HAP-1 (cell line): Measurements from ENCODE around the gene HBE1.
"Not testable (repeated sequence)": the region's sequence is repeated elsewhere in the genome, so short reads cannot be mapped to it uniquely, and the experiment has no call there.

ENCODE experiments used
- DNase-seq, 2 experiments: peaks; one replicate each; pipeline ENCODE4 v3.0.0-alpha.2; 2016 to 2020; ENCODE audit warnings: low spot score in 2 of 2
- H3K27me3 ChIP-seq: fragments of 250-450 bp; sonication (Bioruptor Pico); 2 replicates; pipeline ENCODE4 v1.5.1; 2020; ENCODE audit warnings: low read depth, mild to moderate bottlenecking, moderate library complexity
- H3K36me3 ChIP-seq: fragments of 250-450 bp; sonication (Bioruptor Pico); replicated peaks from 2 replicates; pipeline ENCODE4 v1.5.1; 2020; ENCODE audit warnings: mild to moderate bottlenecking
- H3K4me1 ChIP-seq: fragments of 250-450 bp; sonication (Bioruptor Pico); 2 replicates; pipeline ENCODE4 v1.5.1; 2020; ENCODE audit warnings: mild to moderate bottlenecking
- H3K4me3 ChIP-seq: fragments of 250-450 bp; sonication (Bioruptor Pico); 2 replicates; pipeline ENCODE4 v1.5.1; 2020; ENCODE audit warnings: mild to moderate bottlenecking, moderate library complexity
- H3K9me3 ChIP-seq: fragments of 250-450 bp; sonication (Bioruptor Pico); 2 replicates; pipeline ENCODE4 v1.5.1; 2020; ENCODE audit warnings: mild to moderate bottlenecking, moderate library complexity
- in situ Hi-C: fragments of 300-500 bp; cut with MboI; formaldehyde crosslinking; loops from 3 replicates; pipeline ENCODE4 v1.14.3; 2020; ENCODE audit warnings: low sequenced_read_pairs, inconsistent platforms, mixed read lengths

The HBE1 gene

DNA sequence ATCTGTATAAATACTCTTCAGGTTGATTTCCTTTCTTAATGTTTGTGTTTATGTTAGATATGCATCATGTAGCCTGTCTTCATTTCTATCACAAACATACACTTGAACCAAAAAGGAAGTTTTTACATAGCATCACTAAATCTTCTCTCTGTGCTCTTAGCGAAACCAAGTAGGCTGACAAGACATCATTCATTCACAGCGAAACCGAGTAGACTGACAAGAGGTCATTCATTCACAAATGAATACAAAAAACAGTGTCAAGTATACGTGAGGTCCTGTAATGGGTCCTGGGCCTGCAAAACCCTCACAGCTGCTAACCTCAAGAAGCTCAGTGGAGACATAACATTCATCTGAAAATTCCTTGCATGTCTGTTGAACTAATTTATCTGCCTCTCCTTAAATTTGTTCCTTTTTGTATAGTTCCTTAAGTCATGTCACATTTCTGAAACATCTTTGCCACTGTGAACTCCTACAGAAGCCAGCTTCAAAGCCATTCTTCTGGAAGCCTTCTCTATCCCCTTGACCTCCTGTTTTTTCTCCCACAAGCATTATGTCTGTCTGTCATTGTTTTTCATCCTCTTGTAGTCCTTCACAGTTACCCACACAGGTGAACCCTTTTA, 9.8 kb upstream of the HBE1 start:
- Histone ChIP-seq H3K27me3 (no peaks in the 10 kb centered on the region), H3K4me3 (no peak overlapping the region), H3K36me3 (no peaks in the 10 kb centered on the region), H3K4me1 (no peaks in the 10 kb centered on the region), H3K9me3 (no peaks in the 10 kb centered on the region)
- no peak for DNase-seq
- in situ Hi-C loops: no loop called here

DNA sequence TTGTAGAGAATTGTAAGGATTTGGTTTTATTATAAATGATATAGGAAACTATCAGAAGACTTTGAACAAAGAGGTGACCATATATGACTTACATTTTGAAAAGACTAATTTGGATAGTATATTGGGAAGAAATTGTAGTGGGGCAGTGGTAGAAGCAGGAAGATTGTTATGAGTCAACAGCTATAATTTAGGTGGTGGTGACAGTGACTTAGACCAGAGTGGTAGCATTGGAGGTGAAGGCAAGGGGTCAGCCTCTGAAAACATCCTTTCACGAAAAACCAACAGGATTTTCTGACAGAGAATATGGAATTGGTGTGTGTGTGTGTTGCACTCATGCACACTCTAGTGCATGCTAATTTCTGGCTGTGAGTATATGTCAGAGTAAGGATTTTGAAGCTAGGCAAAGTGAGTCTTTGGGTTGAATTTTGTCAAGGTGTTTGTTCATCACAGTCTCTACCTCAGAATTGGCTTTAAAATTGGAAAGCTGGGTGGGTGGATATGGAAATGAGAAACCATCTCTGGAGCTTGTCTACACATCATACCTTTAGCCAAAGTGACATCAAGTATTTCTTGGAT, 8.2 kb upstream of the HBE1 start:
- no peaks in the 10 kb centered on the region for H3K36me3 ChIP-seq
- no peaks in the 10 kb centered on the region for H3K9me3 ChIP-seq
- no peaks in the 10 kb centered on the region for H3K27me3 ChIP-seq
- no peak overlapping the region for H3K4me3 ChIP-seq
- DNase-seq: no peak
- no peaks in the 10 kb centered on the region for H3K4me1 ChIP-seq
- in situ Hi-C loops: no loop called here

DNA sequence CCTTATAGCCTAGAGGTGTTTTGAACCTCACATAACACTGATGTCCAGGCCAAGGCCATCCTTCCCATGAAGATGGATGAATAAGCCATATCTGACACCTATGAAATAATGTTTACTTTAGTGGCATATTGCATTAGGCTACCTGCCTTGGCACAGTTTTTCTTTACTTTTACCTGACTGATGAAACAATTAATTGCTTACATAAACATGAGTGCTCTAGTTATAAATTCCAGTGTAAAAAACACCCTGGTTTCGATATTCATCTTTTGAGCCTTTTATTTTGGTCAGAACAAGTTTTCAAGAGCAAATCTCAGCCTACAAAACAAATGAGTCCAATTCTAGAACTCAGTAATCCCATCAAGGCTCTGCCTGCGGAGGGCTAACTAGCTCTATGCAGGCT, 7.0 kb upstream of the HBE1 start:
- H3K4me1 ChIP-seq: no peaks in the 10 kb centered on the region
- no peaks in the 10 kb centered on the region for H3K36me3 ChIP-seq
- H3K4me3 ChIP-seq: no peak overlapping the region
- no peaks in the 10 kb centered on the region for H3K9me3 ChIP-seq
- in situ Hi-C loops: no loop called here
- no peaks in the 10 kb centered on the region for H3K27me3 ChIP-seq
- DNase-seq: no peak

DNA sequence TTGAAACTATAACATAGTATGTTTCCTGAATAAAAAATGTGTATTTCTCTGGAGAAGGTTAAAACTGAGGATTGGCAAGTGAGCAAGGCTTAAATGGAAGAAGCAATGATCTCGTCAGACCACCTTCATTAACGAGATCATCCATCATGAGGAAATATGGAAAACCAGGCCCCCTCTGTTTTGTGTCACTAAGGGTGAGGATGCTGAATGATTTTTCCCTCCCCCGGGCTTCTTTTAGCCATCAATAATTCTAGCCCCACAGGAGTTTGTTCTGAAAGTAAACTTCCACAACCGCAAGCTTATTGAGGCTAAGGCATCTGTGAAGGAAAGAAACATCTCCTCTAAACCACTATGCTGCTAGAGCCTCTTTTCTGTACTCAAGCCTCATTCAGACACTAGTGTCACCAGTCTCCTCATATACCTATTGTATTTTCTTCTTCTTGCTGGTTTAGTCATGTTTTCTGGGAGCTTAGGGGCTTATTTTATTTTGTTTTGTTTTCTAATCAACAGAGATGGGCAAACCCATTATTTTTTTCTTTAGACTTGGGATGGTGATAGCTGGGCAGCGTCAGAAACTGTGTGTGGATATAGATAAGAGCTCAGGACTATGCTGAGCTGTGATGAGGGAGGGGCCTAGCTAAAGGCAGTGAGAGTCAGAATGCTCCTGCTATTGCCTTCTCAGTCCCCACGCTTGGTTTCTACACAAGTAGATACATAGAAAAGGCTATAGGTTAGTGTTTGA, 5.8 kb upstream of the HBE1 start:
- H3K27me3 ChIP-seq: no peaks in the 10 kb centered on the region
- H3K4me3 ChIP-seq: no peak overlapping the region
- no peaks in the 10 kb centered on the region for H3K4me1 ChIP-seq
- no peak for DNase-seq
- H3K9me3 ChIP-seq: no peaks in the 10 kb centered on the region
- in situ Hi-C loops: no loop called here
- no peaks in the 10 kb centered on the region for H3K36me3 ChIP-seq

DNA sequence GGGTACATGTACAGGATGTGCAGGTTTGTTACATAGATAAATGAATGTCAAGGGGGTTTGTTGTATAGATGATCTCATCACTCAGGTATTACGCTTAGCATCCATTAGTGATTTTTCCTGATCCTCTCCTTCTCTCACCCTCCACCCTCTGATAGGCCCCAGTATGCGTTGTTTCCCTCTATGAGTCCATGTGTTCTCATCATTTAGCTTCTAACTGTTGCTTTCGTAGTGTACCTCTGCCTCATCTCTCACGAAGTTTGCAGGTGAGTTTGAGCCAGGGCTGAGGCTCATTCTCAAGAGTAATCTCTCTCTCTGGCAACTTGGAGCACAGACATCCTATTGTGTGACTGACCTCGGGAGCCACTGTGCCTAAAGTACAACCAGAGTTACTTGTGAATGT, 4.7 kb upstream of the HBE1 start:
- in situ Hi-C loops: no loop called here
- no peaks in the 10 kb centered on the region for H3K9me3 ChIP-seq
- no peaks in the 10 kb centered on the region for H3K27me3 ChIP-seq
- H3K4me1 ChIP-seq: no peaks in the 10 kb centered on the region
- H3K4me3 ChIP-seq: no peak overlapping the region
- no peak for DNase-seq
- no peaks in the 10 kb centered on the region for H3K36me3 ChIP-seq

DNA sequence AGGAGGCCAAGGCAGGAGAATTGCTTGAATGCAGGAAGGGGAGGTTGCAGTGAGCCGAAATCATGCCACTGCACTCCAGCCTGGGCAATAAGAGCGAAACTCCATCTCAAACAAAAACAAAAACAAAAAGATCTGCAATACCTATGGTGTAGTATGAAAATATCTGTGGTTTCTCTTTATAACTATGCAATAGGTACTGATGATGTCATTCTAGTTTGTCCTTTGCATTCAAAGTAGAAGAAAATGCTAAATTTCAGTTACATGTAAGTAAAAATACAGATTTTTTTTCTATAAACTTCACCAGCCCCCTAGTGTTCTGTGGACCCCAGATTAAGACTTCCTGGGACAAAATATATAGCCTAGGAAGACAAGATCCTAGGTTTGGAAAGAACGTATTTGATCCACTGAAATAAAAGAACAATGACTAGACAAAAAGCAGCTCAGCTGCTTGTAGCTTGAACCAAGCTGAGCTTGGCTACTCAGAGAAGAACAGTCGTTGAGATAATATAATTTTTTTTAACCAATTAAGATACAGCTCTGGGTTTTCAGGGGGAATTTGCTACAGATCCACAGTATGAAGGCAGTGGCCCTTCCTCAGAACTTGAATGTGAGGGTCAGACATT, 2.8 kb upstream of the HBE1 start:
- in situ Hi-C loops: no loop called here
- Histone ChIP-seq H3K9me3 (no peaks in the 10 kb centered on the region), H3K4me3 (no peak overlapping the region), H3K27me3 (no peaks in the 10 kb centered on the region), H3K36me3 (no peaks in the 10 kb centered on the region), H3K4me1 (no peaks in the 10 kb centered on the region)
- DNase-seq: no peak

DNA sequence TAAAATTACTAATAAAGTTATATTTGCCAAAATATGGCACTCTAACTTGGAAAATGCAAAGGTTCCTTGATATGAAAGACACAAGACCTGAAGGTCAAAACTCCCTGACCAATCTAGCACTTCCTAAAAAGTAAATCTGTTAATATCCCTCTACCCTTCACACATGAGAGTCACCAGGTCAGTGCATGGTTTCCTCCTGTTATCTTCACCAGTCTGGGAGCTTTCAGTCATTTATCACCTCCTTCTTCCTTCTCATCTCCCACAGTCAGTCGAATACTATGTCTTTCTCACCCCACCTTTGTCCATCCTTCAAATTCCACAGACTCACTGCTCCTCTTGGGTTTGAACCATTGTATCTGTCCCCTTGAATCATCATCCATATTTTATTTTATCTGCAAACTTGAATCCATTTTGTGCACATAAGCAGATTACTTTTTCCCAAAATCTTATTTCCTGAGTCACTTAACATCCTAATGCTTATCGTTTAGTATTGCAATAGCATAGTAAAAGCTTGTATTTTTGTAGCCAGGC, 2.6 kb downstream of the HBE1 start:
- in situ Hi-C loops: no loop called here
- H3K36me3 ChIP-seq: no peaks in the 10 kb centered on the region
- H3K9me3 ChIP-seq: no peaks in the 10 kb centered on the region
- no peaks in the 10 kb centered on the region for H3K27me3 ChIP-seq
- H3K4me1 ChIP-seq: no peaks in the 10 kb centered on the region
- H3K4me3 ChIP-seq: no peak overlapping the region
- DNase-seq: no peak

DNA sequence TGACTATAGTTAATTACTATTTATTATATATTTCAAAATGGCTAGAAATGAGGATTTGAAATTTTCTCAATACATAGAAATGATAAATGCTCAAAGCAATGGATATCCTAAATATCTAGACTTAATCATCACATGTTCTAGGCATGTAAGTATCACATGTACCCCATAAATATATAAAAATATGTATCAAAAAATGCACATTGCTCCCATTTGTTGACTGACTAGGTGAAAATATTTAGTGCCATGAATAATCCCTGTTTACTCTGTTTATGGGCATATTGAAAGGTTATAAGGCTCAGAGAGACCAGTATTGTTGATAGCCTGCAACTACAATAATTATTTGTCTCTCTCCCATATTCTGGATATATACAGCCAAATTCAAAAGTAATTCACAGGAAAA, 3.1 kb downstream of the HBE1 start:
- Histone ChIP-seq H3K9me3 (no peaks in the 10 kb centered on the region), H3K4me1 (no peaks in the 10 kb centered on the region), H3K27me3 (no peaks in the 10 kb centered on the region), H3K4me3 (no peak overlapping the region), H3K36me3 (no peaks in the 10 kb centered on the region)
- in situ Hi-C loops: no loop called here
- DNase-seq: no peak

DNA sequence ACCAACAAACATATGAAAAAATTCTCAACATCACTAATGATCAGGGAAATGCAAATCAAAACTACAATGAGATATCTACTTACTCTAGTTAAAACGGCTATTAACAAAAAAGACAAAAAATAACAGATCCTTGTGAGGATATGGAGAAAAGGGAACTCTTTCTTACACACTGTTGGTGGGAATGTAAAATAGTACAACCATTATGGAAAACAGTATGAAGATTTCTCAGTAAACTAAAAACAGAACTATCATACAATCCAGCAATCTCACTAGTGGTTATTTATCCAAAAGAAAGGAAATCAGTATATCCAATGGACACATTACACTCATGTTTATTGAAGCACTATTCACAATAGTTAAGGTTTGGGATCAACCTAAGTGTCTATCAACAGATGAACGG, 3.9 kb downstream of the HBE1 start:
- no peaks in the 10 kb centered on the region for H3K9me3 ChIP-seq
- DNase-seq: no peak
- no peaks in the 10 kb centered on the region for H3K27me3 ChIP-seq
- in situ Hi-C loops: no loop called here
- no peaks in the 10 kb centered on the region for H3K4me1 ChIP-seq
- no peaks in the 10 kb centered on the region for H3K36me3 ChIP-seq
- no peak overlapping the region for H3K4me3 ChIP-seq

DNA sequence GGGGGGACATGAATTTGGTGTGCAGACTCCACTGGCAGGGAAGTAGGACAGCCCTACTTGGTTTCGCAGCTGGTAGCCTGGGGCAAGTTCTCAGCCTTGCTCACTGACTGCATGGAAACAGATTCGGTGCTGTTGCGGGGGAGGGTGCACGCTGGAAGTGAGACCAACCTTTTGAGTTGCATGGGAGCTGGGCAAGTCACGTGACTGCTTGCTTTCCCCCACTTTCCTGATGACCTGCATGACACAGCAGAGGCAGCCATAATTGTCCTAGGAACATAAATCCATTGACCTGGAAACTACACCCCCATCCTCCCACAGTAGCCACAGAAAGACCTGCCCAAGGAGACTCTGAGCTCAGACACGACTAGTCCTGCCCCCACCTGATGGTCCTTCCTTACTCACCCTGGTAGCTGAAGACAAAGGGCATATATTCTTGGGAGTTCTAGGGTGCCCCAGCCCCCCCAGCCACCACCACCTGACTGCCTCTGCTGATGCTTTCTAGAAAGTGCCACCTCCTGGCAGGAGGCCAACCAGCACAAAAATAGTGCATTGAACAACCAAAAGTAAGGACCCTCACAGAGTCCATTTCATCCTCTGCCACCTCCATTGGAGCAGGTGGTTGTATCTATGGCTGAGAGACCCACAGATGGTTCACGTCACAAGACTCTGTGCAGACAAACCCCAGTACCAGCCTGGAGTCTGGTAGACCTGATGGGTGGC, 11.0 kb downstream of the HBE1 start:
- in situ Hi-C loops: no loop called here
- Histone ChIP-seq H3K27me3 (no peaks in the 10 kb centered on the region), H3K4me3 (no peak overlapping the region), H3K4me1 (no peaks in the 10 kb centered on the region), H3K36me3 (no peaks in the 10 kb centered on the region), H3K9me3 (no peaks in the 10 kb centered on the region)
- DNase-seq: no peak

DNA sequence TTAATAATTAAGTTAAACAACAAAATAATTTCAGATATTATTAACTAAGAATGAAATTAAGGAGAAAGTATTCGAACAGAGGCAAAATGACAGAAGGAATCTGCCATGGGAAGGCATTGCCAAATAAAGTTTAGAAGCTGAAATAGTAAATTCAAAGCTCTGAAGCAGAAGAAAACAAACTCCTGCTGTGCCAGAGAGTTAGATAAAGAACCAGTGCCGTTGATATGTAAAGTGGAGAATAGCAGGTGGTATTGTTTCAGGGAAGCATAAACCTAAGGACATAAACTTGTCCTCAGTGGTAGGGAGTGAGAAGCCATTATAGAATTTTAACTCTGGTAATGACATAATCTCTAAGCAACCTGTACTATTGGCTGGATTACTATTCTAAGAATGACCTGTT, 12.4 kb downstream of the HBE1 start:
- H3K27me3 ChIP-seq: no peaks in the 10 kb centered on the region
- H3K9me3 ChIP-seq: no peaks in the 10 kb centered on the region
- no peaks in the 10 kb centered on the region for H3K36me3 ChIP-seq
- H3K4me3 ChIP-seq: no peak overlapping the region
- in situ Hi-C loops: no loop called here
- no peak for DNase-seq
- no peaks in the 10 kb centered on the region for H3K4me1 ChIP-seq

DNA sequence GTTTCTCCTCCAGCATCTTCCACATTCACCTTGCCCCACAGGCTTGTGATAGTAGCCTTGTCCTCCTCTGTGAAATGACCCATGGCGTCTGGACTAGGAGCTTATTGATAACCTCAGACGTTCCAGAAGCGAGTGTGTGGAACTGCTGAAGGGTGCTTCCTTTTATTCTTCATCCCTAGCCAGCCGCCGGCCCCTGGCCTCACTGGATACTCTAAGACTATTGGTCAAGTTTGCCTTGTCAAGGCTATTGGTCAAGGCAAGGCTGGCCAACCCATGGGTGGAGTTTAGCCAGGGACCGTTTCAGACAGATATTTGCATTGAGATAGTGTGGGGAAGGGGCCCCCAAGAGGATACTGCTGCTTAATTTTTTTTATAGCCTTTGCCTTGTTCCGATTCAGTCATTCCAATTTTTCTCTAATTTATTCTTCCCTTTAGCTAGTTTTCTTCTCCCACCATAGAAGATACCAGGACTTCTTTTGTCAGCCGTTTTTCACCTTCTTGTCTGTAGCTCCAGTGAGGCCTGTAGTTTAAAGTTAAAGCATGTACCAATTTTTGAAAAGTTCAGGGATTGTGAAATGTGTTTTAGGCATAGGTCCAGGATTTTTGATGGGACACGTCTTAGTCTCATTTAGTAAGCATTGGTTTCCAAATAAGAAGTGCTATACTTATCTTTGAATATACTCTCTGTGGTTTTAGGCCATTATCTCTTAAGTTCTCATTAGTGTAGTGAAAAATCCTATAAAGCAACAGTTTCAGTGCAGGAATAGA, 14.9 kb downstream of the HBE1 start, which contains the start of gene HBG2:
Gene HBG2 (minus strand): TSS at position 136 of the 768 bp plus-strand sequence. CDS start 53 bp downstream, at position 83.
- in situ Hi-C loops, H3K4me3 ChIP-seq: not testable (repeated sequence)

DNA sequence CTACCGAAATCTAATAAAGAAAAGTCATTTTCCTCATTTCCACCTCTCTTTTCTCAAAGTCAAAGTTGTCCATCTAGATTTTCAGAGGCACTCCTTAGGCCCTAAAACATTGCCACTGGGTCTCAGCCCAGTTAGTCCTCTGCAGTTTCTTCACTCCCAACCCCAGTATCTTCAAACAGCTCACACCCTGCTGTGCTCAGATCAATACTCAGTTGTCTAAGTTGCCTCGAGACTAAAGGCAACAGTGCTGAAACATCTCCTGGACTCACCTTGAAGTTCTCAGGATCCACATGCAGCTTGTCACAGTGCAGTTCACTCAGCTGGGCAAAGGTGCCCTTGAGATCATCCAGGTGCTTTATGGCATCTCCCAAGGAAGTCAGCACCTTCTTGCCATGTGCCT, 15.7 kb downstream of the HBE1 start:
- H3K4me3 ChIP-seq, DNase-seq, H3K9me3 ChIP-seq, H3K27me3 ChIP-seq, H3K4me1 ChIP-seq, H3K36me3 ChIP-seq, in situ Hi-C loops: not testable (repeated sequence)

More for the DNA sequence above, 14.9 kb downstream of the HBE1 start, which contains the start of gene HBG2:
- H3K27me3 ChIP-seq, H3K36me3 ChIP-seq, DNase-seq, H3K9me3 ChIP-seq, H3K4me1 ChIP-seq: not testable (repeated sequence)
